Esophagus squamous epithelium (tissue), 5 donors: Measurements from ENCODE around the gene GOLGA6C. TPM values are rescaled to one million over a fixed set of nuclear protein-coding genes. Genes with fewer than 3 reads are reported as not detected.
"Not testable (repeated sequence)": the region's sequence is repeated elsewhere in the genome, so short reads cannot be mapped to it uniquely, and the experiment has no call there.

ENCODE experiments used
- DNase-seq: peaks from one replicate; lab custom pipeline; 2025; lab: John Stamatoyannopoulos, UW
- H3K27ac ChIP-seq, 4 donors: fragments of 200-600 bp; sonication (generic); one replicate each; pipeline ENCODE4 v1.5.1; 2016 to 2019; ENCODE audit warnings: mild to moderate bottlenecking in 1 of 4
- H3K27me3 ChIP-seq, 4 donors: fragments of 200-600 bp; sonication (generic); 1 replicate in 3 of 4; 2 replicates in 1 of 4; pipeline versions ENCODE4 v1.5.1 to v1.6.0; 2017 to 2021; ENCODE audit warnings: antibody characterized with exemption in 1 of 4
- H3K36me3 ChIP-seq, 3 donors: fragments of 200-600 bp; sonication (generic); one replicate each; pipeline ENCODE4 v1.5.1; 2016 to 2019
- H3K4me1 ChIP-seq, 3 donors: fragments of 200-600 bp; sonication (generic); one replicate each; pipeline ENCODE4 v1.5.1; 2017 to 2019
- H3K4me3 ChIP-seq, 4 donors: fragments of 200-600 bp; sonication (generic); 1 replicate in 3 of 4; 2 replicates in 1 of 4; pipeline ENCODE4 v1.5.1; 2016 to 2019; ENCODE audit warnings: mild to moderate bottlenecking in 2 of 4, moderate library complexity in 1 of 4
- H3K9me3 ChIP-seq, 3 donors: fragments of 200-600 bp; sonication (generic); one replicate each; pipeline ENCODE4 v1.5.1; 2016 to 2019
- POLR2A ChIP-seq, 4 donors: fragments of 450-650 bp; IDR thresholded peaks; one replicate each; pipeline ENCODE4 v1.6.1; 2017; ENCODE audit warnings: antibody characterized with exemption in 4 of 4, mild to moderate bottlenecking in 4 of 4, moderate library complexity in 3 of 4
- WGBS, 2 donors: methylation state at CpG; one replicate each; pipeline ENCODE4 v1.1.5; 2018; 5-methylcytosine and 5-hydroxymethylcytosine counted together
- intact Hi-C: fragments of 100-400 bp; cut with DNase I; formaldehyde crosslinking; loops from one replicate; pipeline ENCODE4 v1.15.0; 2022
- total RNA-seq, 4 donors: library from RNA; depleted of rRNA; stranded (reverse); fragments of >200 nt; gene quantifications; one replicate each; pipeline ENCODE4 v1.1.0, GENCODE V29; 2016
- TF ChIP-seq, protein P1 (sequence below), 6 experiments: fragments of 450-650 bp in 4 of 6; fragments of 200-600 bp in 2 of 6; sonication (generic) in 2 of 6; IDR thresholded peaks; one replicate each; pipeline ENCODE4 v1.5.1; 2016 to 2019; ENCODE audit warnings: antibody characterized with exemption in 6 of 6, mild to moderate bottlenecking in 4 of 6, moderate library complexity in 4 of 6
- donor health status: DM: yes; HTN: yes; CAD: no.

GOLGA6C gene
- total RNA-seq, 4 donors from 2014 or later: not detected

DNA sequence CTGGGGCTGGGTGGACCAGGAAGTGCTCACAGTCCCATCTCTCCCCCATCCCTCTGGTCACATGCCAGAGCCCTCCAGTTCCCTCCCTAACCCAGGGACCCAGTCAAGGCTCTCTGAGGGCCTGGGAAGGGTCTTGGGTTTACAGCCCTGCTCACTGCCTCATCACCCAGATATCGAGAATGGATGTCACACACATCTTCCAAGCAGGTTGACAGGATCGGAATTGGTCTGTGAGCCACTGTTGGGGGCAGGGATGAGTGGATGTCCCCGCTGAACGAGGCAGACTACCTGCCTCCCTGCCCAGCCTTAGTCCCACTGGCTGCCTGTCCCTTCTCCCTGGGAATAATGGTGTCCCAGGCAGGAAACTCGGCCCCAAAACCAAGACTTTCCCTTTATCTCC lies 20.0 kb upstream of the GOLGA6C start:
- no peak overlapping the region for H3K27ac ChIP-seq
- no peaks in the 10 kb centered on the region for H3K4me1 ChIP-seq
- TF ChIP-seq POLR2A (IDR thresholded peaks at IDR 0.05): no peak
- TF ChIP-seq, protein P1, sequence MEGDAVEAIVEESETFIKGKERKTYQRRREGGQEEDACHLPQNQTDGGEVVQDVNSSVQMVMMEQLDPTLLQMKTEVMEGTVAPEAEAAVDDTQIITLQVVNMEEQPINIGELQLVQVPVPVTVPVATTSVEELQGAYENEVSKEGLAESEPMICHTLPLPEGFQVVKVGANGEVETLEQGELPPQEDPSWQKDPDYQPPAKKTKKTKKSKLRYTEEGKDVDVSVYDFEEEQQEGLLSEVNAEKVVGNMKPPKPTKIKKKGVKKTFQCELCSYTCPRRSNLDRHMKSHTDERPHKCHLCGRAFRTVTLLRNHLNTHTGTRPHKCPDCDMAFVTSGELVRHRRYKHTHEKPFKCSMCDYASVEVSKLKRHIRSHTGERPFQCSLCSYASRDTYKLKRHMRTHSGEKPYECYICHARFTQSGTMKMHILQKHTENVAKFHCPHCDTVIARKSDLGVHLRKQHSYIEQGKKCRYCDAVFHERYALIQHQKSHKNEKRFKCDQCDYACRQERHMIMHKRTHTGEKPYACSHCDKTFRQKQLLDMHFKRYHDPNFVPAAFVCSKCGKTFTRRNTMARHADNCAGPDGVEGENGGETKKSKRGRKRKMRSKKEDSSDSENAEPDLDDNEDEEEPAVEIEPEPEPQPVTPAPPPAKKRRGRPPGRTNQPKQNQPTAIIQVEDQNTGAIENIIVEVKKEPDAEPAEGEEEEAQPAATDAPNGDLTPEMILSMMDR (IDR thresholded peaks at IDR 0.05): no peak
- intact Hi-C loops: loop anchor here (10.0 kb wide), 1 partner anchor 87 kb away; no protein-coding TSS in a partner anchor
- no peak overlapping the region for H3K4me3 ChIP-seq
- no peaks in the 10 kb centered on the region for H3K9me3 ChIP-seq
- H3K36me3 ChIP-seq: no peaks in the 10 kb centered on the region
- DNase-seq: no peak
- WGBS, 2 donors: 81 to 85% methylated on average over 5 of the region's 5 CpGs
- H3K27me3 ChIP-seq: peaks cover 0 to 73% (median 0%) of the 10 kb centered on the region in 4 donors

DNA sequence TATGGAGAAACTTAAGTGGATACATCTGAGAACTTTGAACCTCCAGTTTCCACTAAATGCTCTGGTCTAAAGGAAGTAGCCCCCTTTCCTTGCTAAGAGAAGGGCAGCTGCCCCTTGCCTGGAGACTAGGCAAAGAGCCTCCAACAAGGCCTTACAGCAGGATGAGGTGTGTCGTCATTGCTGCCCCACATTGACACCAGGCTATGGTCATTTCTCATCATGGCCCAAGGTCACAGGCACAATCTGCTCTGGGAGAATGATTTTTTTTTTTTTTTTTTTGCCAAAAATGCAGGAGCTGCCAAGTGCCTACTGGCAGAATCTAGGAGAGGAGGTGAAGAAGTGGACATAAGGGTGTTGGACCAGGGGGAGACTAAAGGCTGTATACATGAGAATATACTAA lies 12.4 kb upstream of the GOLGA6C start:
- H3K27ac ChIP-seq, H3K4me1 ChIP-seq, H3K4me3 ChIP-seq, H3K9me3 ChIP-seq, intact Hi-C loops, H3K36me3 ChIP-seq, DNase-seq: not testable (repeated sequence)
- peaks cover 0 to 43% (median 0%) of the 10 kb centered on the region in 4 donors for H3K27me3 ChIP-seq
- WGBS, 2 donors: 100% methylated on average over 1 of the region's 1 CpG

DNA sequence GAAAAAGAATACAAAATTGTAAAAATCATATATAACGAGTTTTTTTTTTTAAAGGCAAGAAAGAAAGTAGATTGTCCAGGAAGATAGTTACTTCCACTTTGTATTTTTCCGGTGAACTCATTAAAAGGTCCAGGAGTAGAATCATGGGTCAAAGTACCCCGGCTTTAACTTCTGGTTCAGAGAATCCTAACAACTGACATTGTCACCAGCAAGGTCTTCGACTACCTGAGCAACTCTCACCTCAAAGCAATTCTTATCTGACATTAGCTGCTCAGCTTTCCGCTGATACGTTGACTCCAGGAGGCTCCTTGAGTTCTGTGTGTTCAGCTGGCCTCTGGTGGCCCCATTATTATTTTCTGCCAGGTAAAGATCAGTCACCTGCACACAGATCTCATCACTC lies 9.1 kb upstream of the GOLGA6C start:
- H3K4me3 ChIP-seq, H3K9me3 ChIP-seq, H3K27ac ChIP-seq, DNase-seq, H3K36me3 ChIP-seq, intact Hi-C loops, H3K4me1 ChIP-seq: not testable (repeated sequence)
- peaks cover 0 to 66% (median 0%) of the 10 kb centered on the region in 4 donors for H3K27me3 ChIP-seq
- 49 to 66% methylated on average over 6 of the region's 6 CpGs for WGBS, 2 donors

DNA sequence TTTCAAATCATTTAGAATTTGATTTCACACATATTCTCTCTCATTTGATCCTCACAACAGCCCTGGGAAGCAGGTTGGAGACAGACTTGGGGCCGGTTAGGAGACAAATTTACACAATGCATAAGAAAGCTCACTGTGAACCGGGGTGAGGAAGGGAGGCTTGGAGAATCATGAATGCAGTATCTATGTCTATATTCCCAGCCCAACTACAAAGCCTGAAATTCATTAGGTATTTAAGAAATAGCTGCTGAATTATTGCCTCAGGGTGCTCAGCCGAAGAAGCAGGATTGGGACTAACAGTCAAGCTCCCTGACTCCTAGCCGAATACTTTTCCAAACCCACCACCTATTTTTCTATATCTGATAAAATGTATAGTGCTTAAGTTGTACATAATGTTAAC lies 8.4 kb upstream of the GOLGA6C start:
- intact Hi-C loops: no loop called here
- Histone ChIP-seq H3K4me1 (no peaks in the 10 kb centered on the region), H3K27ac (no peak overlapping the region), H3K9me3 (no peaks in the 10 kb centered on the region), H3K27me3 (peaks cover 0 to 66% (median 0%) of the 10 kb centered on the region in 4 donors), H3K4me3 (no peak overlapping the region), H3K36me3 (no peaks in the 10 kb centered on the region)
- TF ChIP-seq, protein P1 (IDR thresholded peaks at IDR 0.05): no peak
- no peak for TF ChIP-seq POLR2A (IDR thresholded peaks at IDR 0.05)
- no peak for DNase-seq
- WGBS, 2 donors: 69 to 70% methylated on average over 4 of the region's 4 CpGs

DNA sequence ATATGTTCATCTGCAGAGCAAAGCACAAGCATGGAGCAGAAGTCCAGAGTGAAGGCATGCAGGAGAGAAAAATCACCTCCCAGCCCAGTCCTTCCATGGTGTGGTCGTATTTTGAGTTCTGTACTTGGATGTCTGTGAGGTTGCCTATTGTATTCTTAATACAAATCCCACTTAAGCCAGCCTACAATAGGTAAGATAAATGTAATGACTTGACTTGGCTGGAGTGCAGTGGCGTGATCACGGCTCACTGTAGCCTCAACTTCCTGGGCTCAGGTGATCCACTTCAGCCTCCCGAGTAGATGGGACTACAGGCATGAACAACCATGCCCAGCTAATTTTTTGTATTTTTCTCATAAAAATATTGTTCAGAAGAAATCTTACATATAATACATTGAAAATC lies 6.8 kb upstream of the GOLGA6C start:
- H3K27ac ChIP-seq, H3K36me3 ChIP-seq, H3K4me3 ChIP-seq, intact Hi-C loops, DNase-seq, H3K9me3 ChIP-seq, H3K4me1 ChIP-seq: not testable (repeated sequence)
- 21 to 53% methylated on average over 4 of the region's 4 CpGs for WGBS, 2 donors
- peaks cover 0 to 66% (median 0%) of the 10 kb centered on the region in 4 donors for H3K27me3 ChIP-seq

DNA sequence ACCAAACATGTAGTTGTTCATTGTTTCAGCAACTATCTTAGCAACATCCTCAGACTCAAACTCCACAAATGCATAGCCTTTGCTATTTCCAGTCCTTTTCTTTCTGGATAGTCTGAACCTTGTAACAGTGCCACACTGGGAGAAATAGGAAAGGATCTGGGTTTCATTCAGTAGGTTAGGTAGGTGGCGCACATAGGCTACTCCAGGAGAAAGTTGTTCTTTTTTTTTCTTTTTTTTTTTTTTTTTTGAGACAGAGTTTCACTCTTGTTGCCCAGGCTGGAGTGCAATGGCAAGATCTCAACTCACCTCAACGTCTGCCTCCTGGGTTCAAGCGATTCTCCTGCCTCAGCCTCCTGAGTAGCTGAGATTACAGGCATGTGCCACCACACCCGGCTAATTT lies 5.8 kb upstream of the GOLGA6C start:
- H3K27ac ChIP-seq, DNase-seq, intact Hi-C loops, H3K4me3 ChIP-seq, H3K36me3 ChIP-seq, H3K9me3 ChIP-seq, H3K4me1 ChIP-seq: not testable (repeated sequence)
- H3K27me3 ChIP-seq: peaks cover 0 to 58% (median 0%) of the 10 kb centered on the region in 4 donors
- WGBS, 2 donors: 77 to 78% methylated on average over 3 to 4 of the region's 4 CpGs

DNA sequence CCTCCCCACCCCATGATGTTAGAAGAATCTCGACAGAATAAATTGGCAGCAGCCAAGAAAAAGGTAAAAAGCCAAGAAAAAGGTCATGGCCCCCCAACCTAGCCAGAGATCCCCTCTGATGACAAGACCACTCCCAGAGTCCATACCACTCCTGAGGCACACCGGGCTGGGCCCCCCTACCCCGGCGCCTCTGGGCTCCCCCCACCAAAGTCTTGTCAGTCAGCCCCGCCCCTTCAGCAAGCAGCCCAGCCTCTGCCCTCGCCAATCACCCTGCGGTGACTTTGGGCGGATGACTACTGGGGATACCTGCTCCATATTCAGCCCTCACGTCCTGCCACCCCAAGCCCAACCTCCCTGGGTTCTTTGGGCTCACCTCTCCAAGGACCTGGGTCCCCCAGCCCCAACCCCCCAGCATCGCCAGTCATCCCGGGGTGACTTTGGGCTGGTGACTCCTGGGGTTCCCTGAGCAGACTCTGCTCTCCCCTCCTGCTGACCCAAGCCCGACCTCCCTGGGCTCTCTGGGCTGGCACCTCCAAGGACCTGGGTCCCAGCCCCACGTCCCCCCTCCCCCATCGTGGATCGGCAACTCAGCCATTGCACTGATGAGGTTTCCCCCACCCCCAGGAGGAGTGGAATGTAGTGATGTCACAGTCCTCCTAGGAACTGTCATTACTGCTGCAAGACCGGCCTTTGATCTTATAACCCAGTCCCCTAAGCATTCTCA lies 648 bp downstream of the GOLGA6C start:
- intact Hi-C loops, H3K9me3 ChIP-seq, H3K27ac ChIP-seq, H3K36me3 ChIP-seq, H3K27me3 ChIP-seq, H3K4me3 ChIP-seq, H3K4me1 ChIP-seq, DNase-seq: not testable (repeated sequence)
- 100% methylated on average over 1 of the region's 16 CpGs; no CpG with 5 or more reads in 1 of the 2 donors for WGBS, 2 donors

DNA sequence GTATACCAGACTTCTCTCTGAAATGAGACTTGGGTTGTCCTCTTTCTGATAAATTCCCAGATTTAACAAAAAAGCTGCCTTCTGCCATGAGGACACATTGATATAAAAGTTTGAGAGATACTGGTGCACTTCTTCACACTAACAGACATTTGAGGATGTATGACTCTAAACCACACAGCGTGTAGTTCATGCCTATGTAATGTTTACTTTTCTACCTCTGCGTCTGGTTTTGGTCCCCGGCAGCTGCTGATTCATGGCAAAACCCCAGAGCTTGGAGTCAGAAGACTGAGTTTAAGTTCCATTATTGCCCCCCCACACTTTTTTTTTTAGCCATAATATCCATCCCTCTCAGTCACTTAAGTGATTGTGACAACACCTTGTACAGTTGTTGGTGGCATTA lies 1.7 kb downstream of the GOLGA6C start:
- H3K4me1 ChIP-seq, H3K27me3 ChIP-seq, H3K27ac ChIP-seq, H3K4me3 ChIP-seq, intact Hi-C loops, H3K9me3 ChIP-seq, H3K36me3 ChIP-seq, DNase-seq: not testable (repeated sequence)
- WGBS, 2 donors: no CpG with 5 or more reads among the region's 3 CpGs

DNA sequence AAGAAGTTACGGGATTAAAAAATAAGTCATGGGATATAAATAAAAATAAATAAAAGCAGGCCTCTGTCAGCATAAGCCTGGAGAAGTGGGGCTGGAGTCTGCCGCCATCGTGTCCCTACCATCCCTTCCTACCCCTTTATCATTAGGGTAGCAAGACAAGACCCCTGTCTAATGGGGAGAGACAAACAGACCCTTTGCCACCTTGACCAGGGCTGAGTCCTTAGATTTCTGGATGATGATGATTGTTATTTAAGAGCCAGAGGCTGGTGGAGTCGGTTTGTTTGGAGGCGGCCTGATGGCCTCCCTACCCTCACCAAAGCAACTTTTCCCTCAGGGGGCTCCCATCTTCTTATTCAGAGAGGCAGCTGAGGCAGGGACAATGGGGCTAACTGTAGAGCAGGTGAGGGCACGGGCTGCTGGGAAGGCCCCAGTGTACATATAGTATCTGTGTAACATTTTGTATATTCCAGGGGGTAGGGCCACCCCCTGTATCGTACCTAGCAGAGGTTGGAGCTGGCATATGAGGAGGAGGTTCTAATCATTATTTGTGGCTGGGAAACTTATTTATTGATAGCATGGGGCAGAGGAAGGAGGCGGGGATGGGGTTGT lies 15.7 kb downstream of the GOLGA6C start:
- H3K27ac ChIP-seq, H3K27me3 ChIP-seq, intact Hi-C loops, H3K36me3 ChIP-seq, H3K9me3 ChIP-seq, H3K4me3 ChIP-seq, DNase-seq, H3K4me1 ChIP-seq: not testable (repeated sequence)
- WGBS, 2 donors: 100% methylated on average over 1 of the region's 8 CpGs
